GM04503 (cell line): ENCODE results near the gene CDKN2D.

ENCODE experiments used
- DNase-seq: peaks from one replicate; pipeline ENCODE4 v3.0.0-alpha.2; 2012; ENCODE audit warnings: low read depth

CDKN2D gene

DNA sequence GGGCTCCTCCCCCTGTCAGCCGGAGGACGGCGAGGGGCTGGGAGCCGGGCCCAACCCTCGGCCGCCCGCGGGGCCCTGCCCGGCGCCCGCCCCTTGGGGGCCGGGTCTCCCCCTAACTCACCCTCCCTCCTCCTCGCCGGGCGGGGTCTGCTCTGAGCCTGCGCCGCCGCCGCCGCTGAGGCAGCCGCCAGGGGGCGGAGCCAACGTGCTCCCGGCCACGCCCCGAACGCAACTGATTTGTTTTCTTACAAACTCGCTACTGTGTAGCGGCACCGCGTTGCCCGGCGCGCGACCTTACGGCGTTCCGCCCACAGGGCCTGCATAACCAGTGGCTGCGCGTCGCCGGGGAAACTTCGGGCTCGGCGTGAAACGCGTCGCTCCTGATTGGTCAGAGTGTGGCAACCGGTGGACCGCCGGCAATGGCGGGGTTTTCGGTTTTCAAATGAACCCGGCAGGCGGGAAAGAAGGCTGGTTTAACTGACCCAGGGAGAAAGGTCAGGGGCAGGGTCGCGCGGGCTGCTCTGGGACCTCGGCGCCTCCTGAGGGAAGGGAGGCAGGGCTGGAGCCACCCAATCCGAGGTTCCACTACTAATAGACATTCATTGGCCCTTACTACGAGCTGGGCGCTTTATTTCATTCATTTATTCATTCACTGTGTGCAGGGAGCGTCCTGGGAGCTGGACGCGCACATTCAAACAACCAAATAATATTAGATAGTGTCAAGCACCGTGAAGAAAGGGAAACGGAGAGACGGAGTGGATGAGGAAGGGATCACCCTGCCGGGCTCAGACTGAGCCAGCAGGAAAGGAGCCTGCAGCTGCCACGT lies at the start of gene CDKN2D:
CDKN2D (minus strand) TSS at position 154 of the 826 bp plus-strand sequence. CDS start 326 bp downstream, outside the sequence.
- peak; percentile 92 for DNase-seq

DNA sequence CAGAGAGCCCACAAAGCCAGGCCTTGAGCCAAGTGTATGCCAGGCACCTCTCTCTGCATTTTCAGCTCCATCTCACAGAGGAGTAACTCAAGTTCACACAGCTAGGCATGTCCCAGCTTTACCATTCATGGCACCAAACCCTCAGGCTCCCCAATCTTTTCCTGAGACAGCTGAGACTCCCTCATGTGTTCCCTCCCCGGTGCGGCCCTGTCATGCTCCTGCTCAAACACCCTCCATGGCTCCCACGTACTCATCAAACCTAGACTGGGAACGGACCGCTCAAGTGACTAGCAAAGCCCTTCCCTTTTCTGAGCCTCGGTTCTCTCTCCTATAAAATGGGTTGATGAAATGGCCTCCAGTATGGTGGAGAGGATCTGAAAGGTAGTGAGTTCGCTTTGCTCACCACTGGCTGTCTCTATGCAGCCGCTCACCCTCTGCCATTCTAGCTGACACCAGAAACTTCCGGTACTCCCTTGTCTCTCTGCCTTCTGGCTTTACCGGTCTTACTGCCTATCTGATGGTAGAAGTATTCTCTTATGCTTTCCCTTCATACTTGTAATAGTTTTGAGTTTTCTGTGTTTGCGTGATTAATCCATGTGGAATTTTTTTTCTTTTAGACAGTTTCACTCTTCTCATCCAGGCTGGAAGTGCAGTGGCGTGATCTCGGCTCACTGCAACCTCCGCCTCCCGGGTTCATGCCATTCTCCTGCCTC lies 48.8 kb upstream of the CDKN2D start:
- DNase-seq = peak; percentile 91

DNA sequence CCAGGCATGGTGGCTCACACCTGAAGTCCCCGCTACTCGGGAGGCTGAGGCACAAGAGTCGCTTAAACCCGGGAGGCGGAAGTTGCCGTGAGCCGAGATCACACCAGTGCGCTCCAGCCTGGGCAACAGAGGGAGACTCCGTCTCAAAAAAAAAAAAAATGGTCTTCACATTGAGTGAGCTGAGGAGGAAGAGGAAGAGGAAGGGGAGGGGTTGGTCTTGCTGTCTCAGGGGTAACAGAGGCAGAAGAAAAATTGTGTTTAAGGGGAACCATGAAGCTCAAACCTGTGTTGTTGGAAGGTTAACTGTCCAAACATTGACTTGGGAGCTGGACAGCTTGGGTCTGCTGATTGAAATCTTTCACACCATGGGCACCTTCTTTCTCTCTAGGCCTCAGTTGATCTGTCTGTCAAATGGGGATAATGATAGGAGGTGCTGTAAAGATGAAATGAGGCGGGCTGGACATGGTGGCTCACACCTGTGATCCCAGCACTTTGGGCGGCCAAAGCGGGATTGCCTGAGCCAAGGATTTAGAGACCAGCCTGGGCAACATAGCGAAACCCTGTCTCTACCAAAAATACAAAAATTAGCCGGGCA lies 46.7 kb upstream of the CDKN2D start:
- no peak for DNase-seq

DNA sequence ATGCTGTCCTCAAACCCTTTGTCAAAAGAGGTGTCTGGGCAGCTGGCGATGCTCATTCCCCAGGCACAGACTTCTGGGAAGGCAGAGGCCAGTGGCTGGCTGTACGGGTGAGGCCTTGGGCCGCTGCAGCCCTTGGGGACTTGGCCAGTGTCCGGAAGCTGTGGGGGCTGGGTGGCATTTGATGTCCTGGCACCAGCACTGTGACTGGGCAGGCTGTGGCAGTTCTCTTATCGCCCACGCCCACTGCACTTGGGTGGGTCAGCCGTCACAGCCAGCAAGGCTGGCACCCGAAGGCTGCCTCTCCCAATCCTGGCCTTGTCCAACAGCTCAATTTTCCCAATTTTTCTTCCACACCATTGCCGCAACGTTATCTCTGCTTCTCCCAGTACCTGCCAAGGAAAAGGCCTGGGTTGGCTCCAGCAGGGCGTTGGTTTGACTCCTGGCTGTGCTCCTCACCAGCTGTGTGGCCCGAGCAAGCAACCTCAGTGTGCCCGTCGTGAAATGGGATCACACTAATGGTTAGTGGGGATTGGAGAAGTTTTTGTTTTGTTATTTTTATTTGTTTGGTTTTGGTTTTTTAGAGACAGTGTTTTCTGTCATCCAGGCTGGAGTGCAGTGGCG lies 43.8 kb upstream of the CDKN2D start:
- no peak for DNase-seq

DNA sequence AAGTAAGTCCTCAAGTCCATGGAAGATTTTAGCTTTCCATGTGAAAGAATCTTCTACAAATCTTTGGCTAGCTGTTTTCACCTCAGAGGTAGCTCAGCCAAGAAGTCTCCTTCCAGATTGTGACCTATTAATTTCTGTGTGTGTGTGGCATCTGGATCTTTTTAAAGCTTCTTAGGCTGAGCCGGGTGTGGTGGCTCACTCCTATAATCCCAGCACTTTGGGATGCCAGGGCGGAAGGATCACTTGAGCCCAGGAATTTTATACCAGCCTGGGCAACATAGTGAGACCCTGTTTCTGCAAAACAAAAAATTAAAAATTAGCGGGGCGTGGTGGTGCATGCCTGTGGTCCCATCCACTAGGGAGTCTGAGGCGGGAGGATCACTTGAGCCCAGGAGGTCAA lies 43.1 kb upstream of the CDKN2D start:
- no peak for DNase-seq

DNA sequence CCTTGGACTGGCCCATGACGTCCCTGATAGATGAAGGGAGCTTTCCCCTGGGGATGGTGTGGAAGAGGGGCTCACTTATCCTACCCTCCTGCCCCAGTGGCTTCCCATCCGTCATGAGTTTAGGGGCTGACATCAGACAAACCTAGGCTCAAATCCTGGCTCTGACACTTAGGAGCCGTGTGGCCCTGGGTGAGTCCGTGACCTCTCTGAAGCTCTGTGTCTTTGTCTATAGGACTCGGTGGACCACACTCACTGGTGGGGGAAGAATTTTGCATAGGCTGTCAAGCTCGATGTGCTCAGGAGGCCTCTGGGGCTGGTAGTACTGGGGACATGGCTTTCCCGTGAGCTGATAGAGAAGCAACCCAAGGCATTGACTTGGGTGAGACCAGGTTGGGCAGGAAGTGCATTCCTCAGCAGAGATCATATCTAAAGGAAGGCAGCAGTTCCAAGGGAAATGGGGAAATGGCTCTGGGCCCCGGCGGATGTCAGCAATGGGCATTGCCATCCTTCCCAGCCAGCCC lies 35.7 kb upstream of the CDKN2D start:
- DNase-seq = no peak

DNA sequence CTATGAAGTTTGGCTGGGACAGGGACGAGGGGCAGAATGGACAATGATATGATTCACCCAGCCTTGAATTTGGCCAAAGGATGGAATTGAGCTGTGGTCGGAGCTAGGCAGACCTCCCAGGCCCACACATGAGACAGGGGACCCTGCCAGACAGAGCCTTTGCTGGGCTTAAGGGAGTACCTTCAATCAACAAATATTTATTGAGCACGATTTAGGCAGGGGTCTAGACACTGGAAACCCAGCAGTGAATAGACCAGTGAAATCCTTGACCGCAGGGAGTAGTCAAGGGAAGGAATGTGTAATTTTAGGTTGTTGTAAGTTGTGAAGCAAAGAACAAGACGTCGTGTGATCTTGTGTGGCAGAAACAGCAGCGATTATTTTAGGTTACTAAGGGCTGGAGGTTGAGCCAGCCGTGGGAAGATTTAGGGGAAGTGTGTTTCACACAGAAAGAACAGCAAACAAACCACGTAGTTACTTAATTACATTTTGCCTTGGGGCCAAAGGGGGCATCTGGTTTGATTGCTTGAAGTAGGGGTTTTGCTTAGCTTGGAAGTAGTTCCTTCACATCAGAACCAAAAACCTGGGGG lies 35.2 kb upstream of the CDKN2D start:
- DNase-seq = no peak

DNA sequence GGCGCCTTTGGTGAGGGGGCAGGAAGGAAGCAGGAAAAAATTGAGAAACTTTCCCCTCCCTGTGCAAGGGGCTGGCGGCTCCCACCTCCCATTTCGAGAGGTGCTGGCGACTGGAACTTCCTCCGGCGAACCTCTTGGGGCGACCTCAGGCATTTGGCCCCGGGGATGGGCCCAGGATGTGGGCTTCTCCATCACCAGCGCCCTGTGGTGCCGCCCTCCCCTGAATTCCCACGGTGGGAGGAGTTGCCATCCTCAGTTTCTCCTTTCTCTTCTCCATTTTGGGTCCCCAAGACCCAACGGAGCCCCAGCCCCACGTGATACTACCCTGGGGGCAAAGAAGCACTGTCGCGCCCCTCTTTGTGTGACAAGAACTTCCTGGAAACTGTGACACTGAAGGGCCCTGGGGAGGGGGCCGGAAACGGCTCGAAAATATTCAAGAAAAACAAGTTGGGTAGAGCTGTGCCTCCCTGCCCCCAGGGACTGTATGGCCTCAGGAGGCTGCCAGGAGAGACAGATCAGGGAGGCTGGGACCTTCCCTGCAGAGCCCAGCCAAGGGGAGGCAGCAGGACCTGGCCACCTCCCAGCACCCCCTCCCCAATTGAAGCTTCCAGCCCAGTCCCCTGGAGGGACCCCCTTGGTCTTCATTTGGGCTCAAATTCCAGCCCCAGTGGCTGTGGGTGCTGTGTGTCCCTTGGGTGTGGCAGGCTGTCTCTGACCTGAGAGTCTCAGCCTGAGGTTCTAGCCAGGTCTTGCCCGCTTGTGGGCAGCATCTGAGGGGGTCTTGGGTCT lies 34.5 kb upstream of the CDKN2D start:
- no peak for DNase-seq

DNA sequence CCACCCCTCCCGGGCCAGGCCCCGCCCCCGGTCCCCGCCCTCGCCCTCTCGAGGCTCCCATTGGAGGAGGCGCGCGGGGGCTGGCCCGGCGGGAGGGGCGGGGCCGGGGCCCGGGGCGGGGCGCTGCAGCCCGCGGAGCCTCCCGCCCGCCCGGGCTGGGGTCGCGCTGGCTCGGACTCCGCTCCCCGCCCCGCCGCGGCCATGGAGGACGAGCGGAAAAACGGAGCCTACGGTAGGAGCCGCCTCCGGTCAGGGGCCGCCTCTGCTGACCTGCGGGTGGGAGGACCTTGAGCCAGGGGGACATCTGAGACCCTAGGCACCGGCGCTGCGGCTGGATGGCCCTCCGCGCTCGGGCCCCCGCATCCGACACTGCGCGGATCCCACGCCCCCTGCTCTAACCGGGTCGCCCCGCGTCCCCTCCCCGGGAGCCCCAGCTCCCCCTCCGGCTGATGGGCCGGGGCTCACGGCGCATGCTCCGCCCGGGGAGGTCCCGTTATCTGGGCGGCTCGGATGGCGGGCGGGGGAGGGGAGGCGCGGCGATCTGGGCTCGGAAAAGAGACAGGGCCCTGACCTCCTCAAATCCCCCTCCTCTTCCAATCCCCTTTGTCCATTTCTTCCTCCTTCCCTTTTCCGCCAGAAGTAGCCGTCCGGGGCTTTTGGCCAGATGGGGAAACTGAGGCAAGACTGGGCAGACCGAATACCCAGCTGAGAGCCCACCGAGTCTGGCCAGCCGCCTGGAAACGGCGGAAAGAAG lies 33.7 kb upstream of the CDKN2D start:
- DNase-seq = no peak

DNA sequence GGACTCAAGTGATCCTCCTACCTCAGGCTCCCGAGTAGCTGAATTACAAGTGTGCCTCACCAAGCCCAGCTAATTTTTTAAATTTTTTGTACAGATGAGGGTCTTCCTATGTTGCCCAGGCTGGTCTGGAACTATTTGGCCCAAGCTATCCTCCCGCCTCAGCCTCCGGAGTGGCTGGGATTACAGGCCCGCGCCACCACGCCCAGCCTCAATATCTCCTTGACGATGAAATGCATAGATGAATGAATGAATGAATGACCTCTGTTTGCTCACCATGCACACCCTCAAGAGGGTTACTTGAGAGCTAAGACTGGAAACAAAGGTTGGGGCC lies 33.2 kb upstream of the CDKN2D start:
- no peak for DNase-seq

DNA sequence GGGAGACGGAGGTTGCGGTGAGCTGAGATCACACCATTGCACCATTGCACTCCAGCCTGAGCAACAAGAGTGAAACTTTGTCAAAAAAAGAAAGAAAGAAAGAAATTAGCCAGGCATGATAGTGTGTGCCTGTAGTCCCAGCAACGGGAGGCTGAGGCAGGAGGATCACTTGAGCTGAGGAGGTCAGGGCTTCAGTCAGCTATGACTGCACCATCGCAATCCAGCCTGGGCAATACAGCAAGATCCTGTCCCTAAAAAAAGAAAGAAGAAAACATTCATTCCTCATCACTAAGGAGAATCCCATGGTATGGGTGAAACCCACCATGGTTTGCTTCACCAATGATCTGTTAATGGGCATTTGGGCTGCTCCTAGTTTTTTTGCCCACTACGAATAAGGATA lies 31.4 kb upstream of the CDKN2D start:
- no peak for DNase-seq

DNA sequence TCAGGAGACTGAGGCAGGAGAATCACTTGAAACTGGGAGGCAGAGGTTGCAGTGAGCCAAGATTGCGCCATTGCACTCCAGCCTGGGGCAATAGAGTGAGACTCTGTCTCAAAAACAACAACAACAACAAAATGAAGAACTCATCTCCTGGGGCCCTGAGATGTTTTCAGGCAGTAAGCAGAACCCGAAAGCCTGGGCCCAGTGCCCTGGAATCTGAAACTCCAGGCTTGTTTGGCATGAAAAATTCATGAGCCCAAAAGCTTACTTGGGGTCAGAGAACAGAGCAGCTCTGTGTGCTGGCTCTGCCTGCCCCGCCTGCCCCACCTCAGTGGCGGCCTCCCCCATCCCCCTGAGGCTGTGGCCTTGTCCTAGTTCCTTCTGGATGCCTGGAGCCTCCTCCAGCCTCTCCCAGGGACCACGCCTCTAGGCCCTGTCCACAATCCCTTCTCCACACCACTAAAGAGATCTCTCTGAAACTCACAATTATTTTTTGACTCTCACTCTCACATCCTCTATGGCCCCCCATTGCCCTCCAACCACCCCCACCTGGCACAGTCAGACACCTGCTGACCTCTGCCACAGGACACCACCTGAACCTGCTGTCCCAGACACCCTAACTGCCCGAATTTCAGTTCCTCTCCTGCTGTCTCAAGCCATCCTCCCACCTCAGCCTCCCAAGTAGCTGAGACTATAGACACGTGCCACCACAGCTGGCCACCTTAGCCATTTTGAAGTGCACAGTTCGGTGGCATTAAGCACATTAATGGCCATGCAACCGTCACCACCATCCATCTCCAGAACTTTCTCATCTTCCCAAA lies 25.2 kb upstream of the CDKN2D start:
- peak; percentile 47 for DNase-seq

DNA sequence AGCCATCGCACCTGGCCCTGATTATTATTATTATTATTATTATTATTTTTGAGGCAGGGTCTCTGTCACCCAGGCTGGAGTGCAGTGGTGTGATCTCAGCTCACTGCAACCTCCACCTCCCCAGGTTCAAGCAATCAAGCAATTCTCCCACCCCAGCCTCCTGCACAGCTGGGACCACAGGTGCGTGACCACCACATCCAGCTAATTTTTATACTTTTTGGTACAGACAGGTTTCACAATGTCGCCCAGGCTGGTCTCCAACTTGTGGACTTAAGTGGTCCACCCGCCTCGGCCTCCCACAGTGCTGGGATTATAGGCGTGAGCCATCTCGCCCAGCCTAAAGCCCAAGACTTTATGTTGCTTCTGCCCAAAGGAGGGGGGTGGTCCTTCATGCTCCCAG lies 24.4 kb upstream of the CDKN2D start:
- no peak for DNase-seq

DNA sequence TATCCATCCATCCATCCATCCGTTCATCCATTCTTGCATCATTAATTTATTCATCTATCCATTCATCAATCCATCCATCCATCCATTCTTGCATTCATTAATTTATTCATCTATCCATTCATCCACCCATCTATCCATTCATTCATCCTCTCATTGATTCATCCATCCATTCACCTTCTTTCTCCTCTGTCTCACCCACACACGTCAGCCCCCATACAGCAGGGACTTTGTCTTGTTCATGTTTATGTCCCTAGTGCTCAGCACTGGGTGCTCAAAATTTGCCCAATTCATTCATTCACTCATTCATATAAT lies 19.0 kb upstream of the CDKN2D start:
- no peak for DNase-seq

DNA sequence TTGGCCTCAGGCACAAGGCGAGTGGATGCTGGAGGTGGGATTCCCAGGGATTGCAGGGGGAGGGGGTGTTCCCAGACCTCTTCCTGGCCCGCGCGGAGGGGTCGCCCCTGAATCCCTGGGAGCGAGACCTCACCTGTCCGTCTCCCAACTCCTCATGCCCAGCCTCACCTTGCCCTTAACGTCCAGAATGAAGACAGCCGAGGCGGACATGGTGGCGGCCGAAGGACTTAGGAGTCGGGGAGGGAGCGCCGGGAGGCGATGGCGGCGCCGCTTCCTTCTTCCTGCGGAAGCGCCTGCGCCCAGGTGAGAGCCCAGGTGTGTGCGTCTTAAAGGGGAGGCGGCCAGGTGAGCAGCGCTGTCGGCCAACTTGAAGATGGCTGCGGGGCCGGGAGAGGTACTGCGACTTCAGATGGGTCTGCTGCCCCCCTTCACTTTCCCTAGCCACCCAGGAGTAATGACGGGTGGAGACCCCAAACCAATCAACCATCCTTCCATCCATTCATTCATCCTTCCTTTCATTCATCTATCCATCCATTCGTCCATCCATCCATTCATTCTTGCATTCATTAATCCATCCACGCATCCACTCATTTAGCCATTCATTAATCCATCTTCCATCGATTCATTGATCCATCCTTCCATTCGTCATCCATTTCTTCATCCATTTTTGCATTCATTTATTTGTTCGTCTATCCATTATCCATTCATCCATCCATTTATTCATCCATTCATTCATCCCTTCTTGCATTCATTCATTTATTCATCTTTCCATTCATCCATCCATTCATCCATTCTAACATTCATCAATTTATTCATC lies 18.5 kb upstream of the CDKN2D start, which contains the start of gene AP1M2:
AP1M2 (minus strand) TSS at position 291 of the 817 bp plus-strand sequence; CDS start at position 210, 81 bp downstream.
- no peak for DNase-seq

DNA sequence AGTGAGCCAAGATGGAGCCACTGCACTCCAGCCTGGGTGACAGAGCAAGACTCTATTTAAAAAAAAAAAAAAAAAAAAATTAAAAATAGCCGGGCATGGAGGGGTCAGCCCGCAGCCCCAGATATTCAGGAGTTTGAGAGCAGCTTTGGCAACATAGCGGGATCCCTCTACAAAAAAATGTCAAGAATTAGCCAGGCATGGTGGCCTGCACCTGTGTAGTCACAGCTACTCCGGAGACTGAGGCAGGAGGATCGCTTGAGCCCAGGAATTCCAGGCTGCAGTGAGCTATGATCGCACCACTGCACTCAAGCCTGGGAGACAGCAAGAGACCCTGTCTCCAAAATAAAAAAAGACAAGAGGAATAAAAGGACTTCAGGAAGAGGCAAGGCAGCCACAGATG lies 17.6 kb upstream of the CDKN2D start:
- no peak for DNase-seq

DNA sequence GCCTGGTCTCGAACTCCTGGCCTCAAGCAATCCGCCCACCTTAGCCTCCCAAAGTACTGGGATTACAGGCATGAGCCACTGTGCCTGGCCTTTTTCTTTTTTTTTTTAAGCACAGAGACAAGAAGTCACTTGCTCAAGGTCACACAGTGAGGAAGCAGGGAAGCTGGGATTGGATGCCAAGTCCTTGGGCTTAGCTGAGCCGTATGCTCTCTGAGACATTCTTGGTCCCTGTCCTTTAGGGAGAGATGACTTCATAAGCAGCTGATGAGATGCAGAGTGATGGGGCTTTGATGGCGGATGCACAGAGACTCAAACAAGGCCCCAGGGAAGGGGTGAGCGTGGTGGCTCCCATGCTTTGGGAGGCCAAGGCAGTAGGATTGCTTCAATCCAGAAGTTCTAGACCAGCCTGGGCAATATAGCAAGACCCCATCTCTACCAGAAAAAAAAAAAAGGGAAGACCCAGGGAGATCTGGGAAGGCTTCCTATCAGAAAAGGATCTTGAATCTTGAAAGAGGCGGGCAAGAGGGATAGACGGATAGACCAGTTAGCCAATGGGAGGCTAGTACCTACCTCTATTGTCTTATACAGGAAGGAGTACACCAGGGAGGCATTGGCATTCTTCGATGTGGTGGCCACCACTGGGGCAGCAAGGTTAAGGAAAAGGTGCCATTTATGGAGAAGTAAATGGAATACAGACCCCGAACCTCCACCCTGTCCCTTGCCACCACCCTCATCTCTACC lies 14.4 kb upstream of the CDKN2D start:
- no peak for DNase-seq

DNA sequence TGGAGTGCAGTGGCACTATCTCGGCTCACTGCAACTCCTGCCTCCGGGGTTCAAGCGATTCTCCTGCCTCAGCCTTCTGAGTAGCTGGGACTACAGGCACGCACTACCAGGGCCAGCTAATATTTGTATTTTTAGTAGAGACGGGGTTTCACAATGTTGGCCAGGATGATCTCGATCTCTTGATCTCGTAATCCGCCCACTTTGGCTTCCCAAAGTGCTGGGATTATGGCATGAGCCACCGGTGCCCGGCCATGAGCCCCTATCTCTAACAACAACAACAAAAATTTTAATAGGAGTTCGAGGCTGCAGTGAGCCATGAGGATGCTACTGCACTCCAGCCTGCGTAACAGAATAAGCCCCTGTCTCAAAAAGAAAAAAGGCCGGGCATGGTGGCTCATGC lies 13.3 kb upstream of the CDKN2D start:
- no peak for DNase-seq
